GM12801 (cell line): Measurements from ENCODE around the gene HOGA1.

Source experiments
- CTCF ChIP-seq: IDR thresholded peaks from one replicate; pipeline ENCODE4 v1.5.1; 2011; ENCODE audit warnings: control low read depth; ENCODE audit not compliant: insufficient read length; ENCODE audit errors: extremely low read depth

The HOGA1 gene

GRCh38 chr10:97548828-97549455, 35.2 kb upstream of the HOGA1 start:
- TF ChIP-seq CTCF, result no peak

- TF ChIP-seq CTCF, result no peak
These were observed 34.4 kb upstream of the HOGA1 start for GRCh38 chr10:97549587-97550322.

- no peak for TF ChIP-seq CTCF
These were observed 33.6 kb upstream of the HOGA1 start for GRCh38 chr10:97550336-97551149.

GRCh38 chr10:97551271-97551670, 32.9 kb upstream of the HOGA1 start:
- no peak for TF ChIP-seq CTCF

- TF ChIP-seq CTCF, result no peak
These were observed 30.6 kb upstream of the HOGA1 start for GRCh38 chr10:97553575-97554031.

- TF ChIP-seq CTCF, result no peak
These were observed 20.9 kb upstream of the HOGA1 start for GRCh38 chr10:97563337-97563736.

GRCh38 chr10:97564776-97565175, 19.4 kb upstream of the HOGA1 start:
- TF ChIP-seq CTCF, result no peak
